ENCODE results near the gene MAML2. TPM values are rescaled to one million over a fixed set of nuclear protein-coding genes. Genes with fewer than 3 reads are reported as not detected.

MAML2 gene
- total and polyA plus RNA-seq, 4 donors = 0.56 to 2.1 (median 1.4) TPM

- H3K27me3 ChIP-seq (ENCODE audit: control insufficient read depth in 4 of 4, insufficient read depth in 4 of 4, low read length in 3 of 4) = no peaks in the 10 kb centered on the region
- H3K4me3 ChIP-seq (ENCODE audit: low read depth in 1 of 3, low read length in 3 of 3) = no peak overlapping the region
- no peaks in the 10 kb centered on the region for H3K36me3 ChIP-seq (ENCODE audit: control insufficient read depth in 4 of 4, insufficient read depth in 3 of 4, low read depth in 1 of 4, low read length in 3 of 4)
- H3K9ac ChIP-seq (ENCODE audit: low read depth in 1 of 2, low read length in 2 of 2) = no peak overlapping the region
- TF ChIP-seq GABPA (IDR thresholded peaks at IDR 0.05 in 1 of 2, conservative IDR thresholded peaks at IDR 0.05 in 1 of 2) = no peak
- TF ChIP-seq ZBTB33 (IDR thresholded peaks at IDR 0.05) = no peak
- no peak for TF ChIP-seq JUND (IDR thresholded peaks at IDR 0.05)
- TF ChIP-seq RAD21 (IDR thresholded peaks at IDR 0.05) = peak in 1 of 2 donors; percentile 12
- TF ChIP-seq EGR1 (IDR thresholded peaks at IDR 0.05; ENCODE audit: low read depth in 2 of 2) = no peak
- 71% methylated on average over 5 of the region's 5 CpGs for WGBS
- no peaks in the 10 kb centered on the region for H3K4me1 ChIP-seq (ENCODE audit: control insufficient read depth in 4 of 4, insufficient read depth in 4 of 4, low read length in 3 of 4)
- H3K9me3 ChIP-seq (ENCODE audit: control insufficient read depth in 4 of 4, low read length in 3 of 4) = no peaks in the 10 kb centered on the region
- no peak for DNase-seq (ENCODE audit: low spot score)
- no peak overlapping the region for H3K27ac ChIP-seq (ENCODE audit: low read depth in 1 of 2, low read length in 2 of 2)
Observed at GRCh38 chr11:96143041-96143521, 199.9 kb downstream of the MAML2 start.

GRCh38 chr11:96141626-96142025, 201.4 kb downstream of the MAML2 start:
- H3K36me3 ChIP-seq (ENCODE audit: control insufficient read depth in 4 of 4, insufficient read depth in 3 of 4, low read depth in 1 of 4, low read length in 3 of 4) = no peaks in the 10 kb centered on the region
- H3K9ac ChIP-seq (ENCODE audit: low read depth in 1 of 2, low read length in 2 of 2) = no peak overlapping the region
- H3K4me1 ChIP-seq (ENCODE audit: control insufficient read depth in 4 of 4, insufficient read depth in 4 of 4, low read length in 3 of 4) = no peaks in the 10 kb centered on the region
- H3K27ac ChIP-seq (ENCODE audit: low read depth in 1 of 2, low read length in 2 of 2) = no peak overlapping the region
- H3K4me3 ChIP-seq (ENCODE audit: low read depth in 1 of 3, low read length in 3 of 3) = no peak overlapping the region
- no peak for DNase-seq (ENCODE audit: low spot score)
- H3K9me3 ChIP-seq (ENCODE audit: control insufficient read depth in 4 of 4, low read length in 3 of 4) = no peaks in the 10 kb centered on the region
- TF ChIP-seq SP1 (IDR thresholded peaks at IDR 0.05) (no peak), ZBTB33 (IDR thresholded peaks at IDR 0.05) (no peak), CTCF (IDR thresholded peaks at IDR 0.05; ENCODE audit: low read depth, low read length, missing input control) (no peak), HNF4A (conservative IDR thresholded peaks at IDR 0.05) (no peak), TAF1 (conservative IDR thresholded peaks at IDR 0.05) (no peak), RAD21 (IDR thresholded peaks at IDR 0.05) (no peak), REST (IDR thresholded peaks at IDR 0.05) (no peak), FOXA2 (IDR thresholded peaks at IDR 0.05) (no peak), ATF3 (IDR thresholded peaks at IDR 0.05) (no peak), MAX (IDR thresholded peaks at IDR 0.05) (no peak), EGR1 (IDR thresholded peaks at IDR 0.05; ENCODE audit: low read depth in 2 of 2) (no peak), HNF4G (IDR thresholded peaks at IDR 0.05) (no peak), JUND (IDR thresholded peaks at IDR 0.05) (no peak), GABPA (IDR thresholded peaks at IDR 0.05 in 1 of 2, conservative IDR thresholded peaks at IDR 0.05 in 1 of 2) (no peak), YY1 (IDR thresholded peaks at IDR 0.05) (no peak), NR2F2 (IDR thresholded peaks at IDR 0.05) (no peak), FOXA1 (IDR thresholded peaks at IDR 0.05) (no peak), RXRA (IDR thresholded peaks at IDR 0.05) (no peak)
- no peaks in the 10 kb centered on the region for H3K27me3 ChIP-seq (ENCODE audit: control insufficient read depth in 4 of 4, insufficient read depth in 4 of 4, low read length in 3 of 4)
- 95% methylated on average over 9 of the region's 9 CpGs for WGBS

Data from liver (tissue), 9 donors.